Measurements from ENCODE around the gene DOCK1.

The DOCK1 gene

GRCh38 chr10:127398140-127398970 is 493.1 kb downstream of the DOCK1 start:
- DNase-seq (ENCODE audit: low spot score): no peak
- TF ChIP-seq, protein P1, sequence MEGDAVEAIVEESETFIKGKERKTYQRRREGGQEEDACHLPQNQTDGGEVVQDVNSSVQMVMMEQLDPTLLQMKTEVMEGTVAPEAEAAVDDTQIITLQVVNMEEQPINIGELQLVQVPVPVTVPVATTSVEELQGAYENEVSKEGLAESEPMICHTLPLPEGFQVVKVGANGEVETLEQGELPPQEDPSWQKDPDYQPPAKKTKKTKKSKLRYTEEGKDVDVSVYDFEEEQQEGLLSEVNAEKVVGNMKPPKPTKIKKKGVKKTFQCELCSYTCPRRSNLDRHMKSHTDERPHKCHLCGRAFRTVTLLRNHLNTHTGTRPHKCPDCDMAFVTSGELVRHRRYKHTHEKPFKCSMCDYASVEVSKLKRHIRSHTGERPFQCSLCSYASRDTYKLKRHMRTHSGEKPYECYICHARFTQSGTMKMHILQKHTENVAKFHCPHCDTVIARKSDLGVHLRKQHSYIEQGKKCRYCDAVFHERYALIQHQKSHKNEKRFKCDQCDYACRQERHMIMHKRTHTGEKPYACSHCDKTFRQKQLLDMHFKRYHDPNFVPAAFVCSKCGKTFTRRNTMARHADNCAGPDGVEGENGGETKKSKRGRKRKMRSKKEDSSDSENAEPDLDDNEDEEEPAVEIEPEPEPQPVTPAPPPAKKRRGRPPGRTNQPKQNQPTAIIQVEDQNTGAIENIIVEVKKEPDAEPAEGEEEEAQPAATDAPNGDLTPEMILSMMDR (IDR thresholded peaks at IDR 0.05; ENCODE audit: extremely low read depth, missing control alignments): no peak

DNA sequence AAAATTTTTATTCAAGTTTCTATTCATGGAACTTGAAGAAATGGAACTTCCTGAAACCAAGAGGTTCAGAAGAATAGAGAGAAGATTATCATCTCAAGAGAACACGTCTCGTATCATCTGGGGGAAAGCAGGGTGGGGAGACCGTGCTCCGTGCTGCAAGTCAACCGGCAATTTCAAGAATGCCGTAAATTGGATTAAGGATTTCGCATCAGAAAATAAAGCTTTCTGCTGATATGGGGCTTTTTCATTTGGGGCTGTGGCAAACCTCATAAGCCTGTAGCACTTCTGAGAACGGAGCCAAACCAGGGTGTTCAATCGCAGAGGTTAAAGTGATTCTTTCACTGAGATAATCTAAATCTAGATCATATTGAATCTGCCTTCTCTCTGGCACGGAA is 493.7 kb downstream of the DOCK1 start:
- TF ChIP-seq, protein P1 (IDR thresholded peaks at IDR 0.05; ENCODE audit: extremely low read depth, missing control alignments): no peak
- DNase-seq (ENCODE audit: low spot score): no peak

- DNase-seq (ENCODE audit: low spot score): no peak
- TF ChIP-seq, protein P1 (IDR thresholded peaks at IDR 0.05; ENCODE audit: extremely low read depth, missing control alignments): no peak
These were observed 494.4 kb downstream of the DOCK1 start for GRCh38 chr10:127399668-127400067.

- DNase-seq (ENCODE audit: low spot score): no peak
- TF ChIP-seq, protein P1 (IDR thresholded peaks at IDR 0.05; ENCODE audit: extremely low read depth, missing control alignments): no peak
These were observed 495.0 kb downstream of the DOCK1 start for GRCh38 chr10:127400216-127400615.

GRCh38 chr10:127402596-127403409 is 497.6 kb downstream of the DOCK1 start:
- DNase-seq (ENCODE audit: low spot score): no peak
- TF ChIP-seq, protein P1 (IDR thresholded peaks at IDR 0.05; ENCODE audit: extremely low read depth, missing control alignments): no peak

DNA sequence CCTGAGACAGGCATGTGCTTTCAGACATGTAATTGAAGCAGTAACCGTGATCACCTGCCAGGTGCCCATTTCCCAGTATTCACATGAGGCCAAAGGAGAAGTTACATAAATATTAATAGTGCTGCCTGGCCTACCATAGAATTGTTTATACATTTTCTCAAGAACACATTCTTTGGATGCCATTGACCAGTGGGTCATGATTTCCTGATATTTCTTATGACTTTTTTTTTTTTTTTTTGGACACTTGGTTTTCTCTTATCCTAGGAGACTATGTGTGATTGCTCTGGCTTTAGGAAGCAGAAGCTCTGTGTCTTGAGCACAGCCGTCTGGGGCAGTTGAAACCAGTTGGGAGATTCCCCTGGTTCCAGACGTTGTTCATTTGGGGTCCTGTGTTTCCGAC is 500.0 kb downstream of the DOCK1 start:
- TF ChIP-seq, protein P1 (IDR thresholded peaks at IDR 0.05; ENCODE audit: extremely low read depth, missing control alignments): no peak
- no peak for DNase-seq (ENCODE audit: low spot score)

- DNase-seq (ENCODE audit: low spot score): no peak
- TF ChIP-seq, protein P1 (IDR thresholded peaks at IDR 0.05; ENCODE audit: extremely low read depth, missing control alignments): no peak
These were observed 500.9 kb downstream of the DOCK1 start for GRCh38 chr10:127406018-127406550.
